Measurements from ENCODE around the gene MEIS1.

- TF ChIP-seq POLR2A (IDR thresholded peaks at IDR 0.05), result no peak
- TF ChIP-seq, protein P1, sequence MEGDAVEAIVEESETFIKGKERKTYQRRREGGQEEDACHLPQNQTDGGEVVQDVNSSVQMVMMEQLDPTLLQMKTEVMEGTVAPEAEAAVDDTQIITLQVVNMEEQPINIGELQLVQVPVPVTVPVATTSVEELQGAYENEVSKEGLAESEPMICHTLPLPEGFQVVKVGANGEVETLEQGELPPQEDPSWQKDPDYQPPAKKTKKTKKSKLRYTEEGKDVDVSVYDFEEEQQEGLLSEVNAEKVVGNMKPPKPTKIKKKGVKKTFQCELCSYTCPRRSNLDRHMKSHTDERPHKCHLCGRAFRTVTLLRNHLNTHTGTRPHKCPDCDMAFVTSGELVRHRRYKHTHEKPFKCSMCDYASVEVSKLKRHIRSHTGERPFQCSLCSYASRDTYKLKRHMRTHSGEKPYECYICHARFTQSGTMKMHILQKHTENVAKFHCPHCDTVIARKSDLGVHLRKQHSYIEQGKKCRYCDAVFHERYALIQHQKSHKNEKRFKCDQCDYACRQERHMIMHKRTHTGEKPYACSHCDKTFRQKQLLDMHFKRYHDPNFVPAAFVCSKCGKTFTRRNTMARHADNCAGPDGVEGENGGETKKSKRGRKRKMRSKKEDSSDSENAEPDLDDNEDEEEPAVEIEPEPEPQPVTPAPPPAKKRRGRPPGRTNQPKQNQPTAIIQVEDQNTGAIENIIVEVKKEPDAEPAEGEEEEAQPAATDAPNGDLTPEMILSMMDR (IDR thresholded peaks at IDR 0.05), result no peak
These were observed 96.6 kb downstream of the MEIS1 start for GRCh38 chr2:66531567-66531966.
